Ectodermal cell (in vitro differentiated cells): ENCODE results near the gene ATG12.

Source experiments
- H3K27ac ChIP-seq: 2 replicates; pipeline ENCODE4 v1.7.0; 2013; ENCODE audit warnings: mild to moderate bottlenecking, low read depth, low read length; ENCODE audit not compliant: insufficient read depth, poor library complexity, severe bottlenecking
- H3K27me3 ChIP-seq: 2 replicates; pipeline ENCODE4 v1.7.0; 2013; ENCODE audit warnings: mild to moderate bottlenecking, low read length; ENCODE audit not compliant: insufficient read depth, control insufficient read depth, poor library complexity, severe bottlenecking
- H3K36me3 ChIP-seq: one replicate; pipeline ENCODE4 v1.7.0; 2013; ENCODE audit warnings: low read length; ENCODE audit not compliant: control insufficient read depth, insufficient read depth
- H3K4me1 ChIP-seq: one replicate; pipeline ENCODE4 v1.7.0; 2013; ENCODE audit warnings: low read length; ENCODE audit not compliant: control insufficient read depth, insufficient read depth
- H3K4me3 ChIP-seq: 2 replicates; pipeline ENCODE4 v1.7.0; 2013; ENCODE audit warnings: low read depth, low read length, control low read depth; ENCODE audit not compliant: insufficient read depth
- H3K9me3 ChIP-seq: 2 replicates; pipeline ENCODE4 v1.7.0; 2013; ENCODE audit warnings: mild to moderate bottlenecking, low read length, moderate library complexity; ENCODE audit not compliant: control insufficient read depth
- WGBS, 2 experiments: methylation state at CpG; one replicate each; pipeline ENCODE4 v1.1.7; 2013; ENCODE audit warnings: missing lambda C conversion rate in 2 of 2; 5-methylcytosine and 5-hydroxymethylcytosine counted together

The ATG12 gene

DNA sequence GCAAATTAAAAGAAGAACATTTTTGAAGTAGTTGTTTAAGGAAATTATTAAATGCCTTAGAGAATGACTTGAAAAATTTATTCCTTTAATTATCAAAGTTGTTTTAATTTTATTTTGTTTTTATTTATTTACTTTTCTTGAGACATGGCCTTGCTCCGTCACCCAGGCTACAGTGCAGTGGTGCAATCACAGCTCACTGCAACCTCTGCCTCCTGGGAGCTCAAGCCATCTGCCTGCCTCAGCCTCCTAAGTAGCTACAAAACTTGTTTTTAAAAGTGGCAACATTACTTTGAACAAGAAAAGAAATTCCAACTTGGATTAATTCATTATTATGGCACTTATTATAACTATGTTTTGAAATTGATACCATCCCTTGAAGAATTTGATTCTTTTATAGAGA lies 53.9 kb downstream of the ATG12 start:
- no peak overlapping the region for H3K4me3 ChIP-seq
- H3K27ac ChIP-seq = no peak overlapping the region
- peaks cover 8% of the 10 kb centered on the region for H3K4me1 ChIP-seq
- 0% methylated on average over 1 of the region's 1 CpG for WGBS, 2 experiments
- no peaks in the 10 kb centered on the region for H3K9me3 ChIP-seq
- no peaks in the 10 kb centered on the region for H3K36me3 ChIP-seq
- H3K27me3 ChIP-seq = no peaks in the 10 kb centered on the region

DNA sequence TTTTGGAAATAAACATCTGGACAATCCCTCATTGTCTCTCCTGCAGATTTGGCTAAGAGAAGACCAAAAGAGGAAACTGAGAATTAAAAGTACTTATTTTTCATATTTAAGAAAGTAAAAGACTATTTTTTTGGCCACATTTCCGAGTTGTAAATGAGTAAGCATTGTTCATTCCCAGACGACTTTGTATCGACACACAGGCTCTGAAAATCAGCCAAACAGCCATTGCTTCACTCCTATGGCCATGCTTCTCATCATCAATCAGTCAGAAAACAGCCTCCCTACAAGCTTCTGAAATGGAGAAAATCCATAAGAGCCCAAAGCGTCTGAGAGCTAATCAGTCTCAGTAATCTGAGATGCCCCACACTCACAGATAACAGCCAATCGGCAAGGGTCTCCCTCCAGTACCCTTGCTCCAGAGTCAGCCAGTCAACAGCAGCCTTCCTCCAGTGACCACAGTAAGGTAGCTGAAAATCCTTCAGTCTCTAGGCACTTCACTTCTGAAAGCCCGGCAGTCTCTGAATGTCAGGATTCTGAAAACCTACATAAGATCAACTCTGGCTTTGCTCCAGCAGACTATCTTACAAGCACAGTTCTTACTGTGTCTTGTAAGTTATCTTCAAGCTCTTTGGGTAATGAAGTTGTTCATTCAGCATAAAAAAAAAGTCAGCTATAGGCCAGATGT lies 55.8 kb downstream of the ATG12 start:
- Histone ChIP-seq H3K4me3 (no peak overlapping the region), H3K9me3 (no peaks in the 10 kb centered on the region), H3K4me1 (peaks cover 8% of the 10 kb centered on the region), H3K36me3 (no peaks in the 10 kb centered on the region), H3K27me3 (no peaks in the 10 kb centered on the region), H3K27ac (peak overlapping the region; percentile 46)
- WGBS, 2 experiments = 47 to 52% methylated on average over 6 of the region's 6 CpGs

DNA sequence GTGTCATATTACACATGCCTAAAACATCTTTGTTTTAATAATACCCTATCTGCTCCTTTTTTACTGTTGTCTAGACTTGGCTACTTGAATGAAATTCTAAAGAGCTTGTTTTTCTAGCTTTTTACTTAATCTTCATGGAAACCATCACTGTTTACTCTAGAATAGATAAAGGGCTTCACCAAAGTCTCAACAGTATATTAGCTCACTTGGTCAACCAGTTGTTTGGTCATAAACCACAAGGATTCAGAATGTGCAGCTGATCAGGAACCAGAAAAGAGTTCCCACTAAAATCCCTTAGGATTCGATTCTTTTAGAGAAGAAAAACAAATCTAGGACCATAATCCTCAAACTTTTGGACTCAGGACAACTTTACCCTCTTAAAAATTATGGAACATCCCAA lies 62.9 kb downstream of the ATG12 start:
- Histone ChIP-seq H3K4me3 (no peak overlapping the region), H3K36me3 (no peaks in the 10 kb centered on the region), H3K4me1 (no peaks in the 10 kb centered on the region), H3K27ac (no peak overlapping the region), H3K27me3 (no peaks in the 10 kb centered on the region), H3K9me3 (no peaks in the 10 kb centered on the region)
- WGBS, 2 experiments = 88 to 100% methylated on average over 1 of the region's 1 CpG
